ENCODE measurements around the gene LRTM2.

LRTM2 gene

DNA sequence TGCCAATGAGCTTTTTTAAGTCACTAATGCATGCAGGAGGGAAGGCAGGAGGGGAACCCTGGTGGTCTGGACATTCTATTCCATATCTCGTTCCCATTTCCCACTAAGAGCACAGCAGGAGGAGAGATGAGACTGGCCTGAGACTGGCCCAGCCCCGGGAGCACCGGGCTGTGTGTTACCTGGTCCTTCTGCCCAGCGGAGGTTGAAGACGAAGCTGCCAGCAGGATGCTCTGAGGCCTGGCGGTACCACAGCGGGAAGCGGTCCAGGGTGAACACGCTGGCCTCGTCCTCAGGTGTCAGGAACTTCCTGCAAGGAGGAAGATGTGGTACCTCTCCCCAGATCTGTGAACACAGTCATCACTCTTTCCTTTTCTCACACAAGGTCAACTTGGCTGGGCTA, 23.9 kb downstream of the LRTM2 start:
- intact Hi-C loops (cut with DNase I; ENCODE audit: low total_unique reads): no loop called here
- Histone ChIP-seq H3K27me3 (peaks cover 0 to 24% of the 10 kb centered on the region in 2 donors), H3K9me3 (no peaks in the 10 kb centered on the region), H3K4me1 (no peaks in the 10 kb centered on the region), H3K36me3 (no peaks in the 10 kb centered on the region), H3K4me3 (no peak overlapping the region), H3K27ac (no peak overlapping the region)
- peak in 1 of 2 donors; percentile 47 for DNase-seq
- TF ChIP-seq, protein P1, sequence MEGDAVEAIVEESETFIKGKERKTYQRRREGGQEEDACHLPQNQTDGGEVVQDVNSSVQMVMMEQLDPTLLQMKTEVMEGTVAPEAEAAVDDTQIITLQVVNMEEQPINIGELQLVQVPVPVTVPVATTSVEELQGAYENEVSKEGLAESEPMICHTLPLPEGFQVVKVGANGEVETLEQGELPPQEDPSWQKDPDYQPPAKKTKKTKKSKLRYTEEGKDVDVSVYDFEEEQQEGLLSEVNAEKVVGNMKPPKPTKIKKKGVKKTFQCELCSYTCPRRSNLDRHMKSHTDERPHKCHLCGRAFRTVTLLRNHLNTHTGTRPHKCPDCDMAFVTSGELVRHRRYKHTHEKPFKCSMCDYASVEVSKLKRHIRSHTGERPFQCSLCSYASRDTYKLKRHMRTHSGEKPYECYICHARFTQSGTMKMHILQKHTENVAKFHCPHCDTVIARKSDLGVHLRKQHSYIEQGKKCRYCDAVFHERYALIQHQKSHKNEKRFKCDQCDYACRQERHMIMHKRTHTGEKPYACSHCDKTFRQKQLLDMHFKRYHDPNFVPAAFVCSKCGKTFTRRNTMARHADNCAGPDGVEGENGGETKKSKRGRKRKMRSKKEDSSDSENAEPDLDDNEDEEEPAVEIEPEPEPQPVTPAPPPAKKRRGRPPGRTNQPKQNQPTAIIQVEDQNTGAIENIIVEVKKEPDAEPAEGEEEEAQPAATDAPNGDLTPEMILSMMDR (IDR thresholded peaks at IDR 0.05): no peak

GRCh38 chr12:1844661-1845409, 24.5 kb downstream of the LRTM2 start:
- peak in 1 of 2 donors; percentile 34 for DNase-seq
- TF ChIP-seq, protein P1 (IDR thresholded peaks at IDR 0.05): no peak
- no peaks in the 10 kb centered on the region for H3K4me1 ChIP-seq
- H3K4me3 ChIP-seq: no peak overlapping the region
- intact Hi-C loops (cut with DNase I; ENCODE audit: low total_unique reads): no loop called here
- H3K36me3 ChIP-seq: no peaks in the 10 kb centered on the region
- no peaks in the 10 kb centered on the region for H3K9me3 ChIP-seq
- peaks cover 0 to 24% of the 10 kb centered on the region in 2 donors for H3K27me3 ChIP-seq
- H3K27ac ChIP-seq: no peak overlapping the region

GRCh38 chr12:1845427-1845826, 25.1 kb downstream of the LRTM2 start:
- no peak overlapping the region for H3K4me3 ChIP-seq
- H3K27ac ChIP-seq: no peak overlapping the region
- intact Hi-C loops (cut with DNase I; ENCODE audit: low total_unique reads): no loop called here
- H3K9me3 ChIP-seq: no peaks in the 10 kb centered on the region
- H3K4me1 ChIP-seq: no peaks in the 10 kb centered on the region
- DNase-seq: peak in 1 of 2 donors; percentile 54
- no peaks in the 10 kb centered on the region for H3K36me3 ChIP-seq
- H3K27me3 ChIP-seq: peaks cover 0 to 24% of the 10 kb centered on the region in 2 donors
- TF ChIP-seq, protein P1 (IDR thresholded peaks at IDR 0.05): no peak

DNA sequence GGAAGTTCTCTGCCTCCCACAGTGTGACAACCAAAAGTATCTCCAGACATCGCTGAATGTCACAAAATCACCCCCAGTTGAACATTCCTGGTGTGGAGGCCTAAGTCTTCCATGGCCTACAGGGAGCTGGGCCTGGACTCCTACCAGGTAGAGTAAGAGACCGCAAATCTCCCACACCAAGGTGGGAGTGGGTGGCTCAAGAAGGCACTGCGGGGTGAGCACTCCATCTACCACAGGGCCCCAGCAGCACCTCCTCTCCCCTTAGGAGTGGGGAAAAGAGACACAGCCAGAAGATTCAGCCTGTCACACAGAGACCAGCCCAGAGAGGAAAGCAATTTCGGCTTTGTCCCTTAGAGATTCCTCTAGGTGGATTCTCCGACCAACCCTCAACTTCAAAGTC, 25.5 kb downstream of the LRTM2 start:
- Histone ChIP-seq H3K4me3 (no peak overlapping the region), H3K27me3 (peaks cover 0 to 24% of the 10 kb centered on the region in 2 donors), H3K27ac (no peak overlapping the region), H3K9me3 (no peaks in the 10 kb centered on the region), H3K36me3 (no peaks in the 10 kb centered on the region), H3K4me1 (peaks cover 0 to 4% (median under 1%) of the 10 kb centered on the region in 4 donors)
- DNase-seq: no peak
- TF ChIP-seq, protein P1 (IDR thresholded peaks at IDR 0.05): no peak
- intact Hi-C loops (cut with DNase I; ENCODE audit: low total_unique reads): no loop called here

DNA sequence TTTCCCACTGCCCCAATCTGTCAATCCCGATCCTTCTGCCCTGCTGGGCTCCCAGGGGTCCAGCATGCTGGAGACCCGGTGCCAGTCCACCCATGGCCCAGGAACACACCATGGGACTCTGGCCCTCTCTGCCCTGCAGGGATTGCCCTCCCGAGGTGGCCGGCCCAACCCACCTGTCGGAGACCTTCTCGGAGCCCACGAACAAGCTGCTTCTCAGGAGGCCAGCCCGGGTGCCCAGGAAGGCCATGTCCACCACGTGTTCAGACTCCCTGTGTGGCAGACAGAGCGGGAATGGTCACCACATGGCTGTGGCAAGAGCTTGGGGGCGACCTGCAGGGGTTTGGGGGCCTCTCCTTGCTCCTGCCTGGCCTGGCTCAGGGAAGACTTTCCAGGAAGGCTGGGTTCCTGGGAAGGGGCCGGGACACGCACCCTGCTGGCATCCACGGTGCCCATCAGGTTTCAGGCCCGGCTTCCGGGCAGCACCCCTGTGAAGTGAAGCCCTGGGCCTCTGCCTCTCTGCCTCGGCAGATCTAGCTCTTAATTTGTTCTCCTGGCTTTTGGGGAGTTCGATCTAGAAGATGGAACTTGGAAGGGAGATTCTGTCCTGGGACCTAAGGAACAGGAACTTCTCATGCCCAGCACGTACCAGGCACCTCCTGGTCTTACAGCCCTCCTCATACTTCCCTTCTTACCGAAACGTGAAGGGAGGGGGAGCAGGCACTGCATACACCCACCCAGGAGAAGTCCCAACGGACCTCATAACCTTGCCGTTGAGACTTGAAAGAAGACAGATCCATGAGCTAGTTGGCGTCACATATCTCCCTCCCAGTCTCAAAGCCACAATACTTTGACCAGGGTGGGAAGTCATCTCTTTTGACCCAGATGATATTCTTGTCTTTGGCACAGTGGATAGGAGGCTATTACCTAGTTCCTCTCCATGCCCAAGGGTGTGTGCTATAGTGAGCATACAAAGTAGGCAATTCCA, 26.3 kb downstream of the LRTM2 start:
- H3K27ac ChIP-seq: no peak overlapping the region
- peaks cover 0 to 24% of the 10 kb centered on the region in 2 donors for H3K27me3 ChIP-seq
- H3K4me3 ChIP-seq: no peak overlapping the region
- H3K36me3 ChIP-seq: no peaks in the 10 kb centered on the region
- H3K4me1 ChIP-seq: peaks cover 0 to 9% (median 4%) of the 10 kb centered on the region in 4 donors
- no peaks in the 10 kb centered on the region for H3K9me3 ChIP-seq
- TF ChIP-seq, protein P1 (IDR thresholded peaks at IDR 0.05): no peak
- DNase-seq: peak in 1 of 2 donors; percentile 61
- intact Hi-C loops (cut with DNase I; ENCODE audit: low total_unique reads): no loop called here
